Activated naive CD8-positive, alpha-beta T cell (primary cell): ENCODE data around the gene HK1.

ENCODE experiments used
- H3K27ac Mint-ChIP-seq: one replicate; pipeline ENCODE4 v1.8.0; 2021; ENCODE audit warnings: mixed read lengths
- H3K27me3 Mint-ChIP-seq: one replicate; pipeline ENCODE4 v1.8.0; 2021; ENCODE audit warnings: mixed read lengths
- H3K36me3 Mint-ChIP-seq: one replicate; pipeline ENCODE4 v1.8.0; 2021; ENCODE audit warnings: mixed read lengths
- H3K4me1 Mint-ChIP-seq: one replicate; pipeline ENCODE4 v1.8.0; 2021; ENCODE audit warnings: low read depth, mixed read lengths
- H3K4me3 Mint-ChIP-seq: one replicate; pipeline ENCODE4 v1.8.0; 2021; ENCODE audit warnings: mild to moderate bottlenecking, mixed read lengths
- H3K9me3 Mint-ChIP-seq: one replicate; pipeline ENCODE4 v1.8.0; 2021; ENCODE audit warnings: low read depth, mixed read lengths

Gene HK1

GRCh38 chr10:69392481-69393000, 114.2 kb downstream of the HK1 start:
- Mint-ChIP-seq H3K4me1 (peaks cover 18% of the 10 kb centered on the region), H3K36me3 (peaks cover 6% of the 10 kb centered on the region), H3K27me3 (no peaks in the 10 kb centered on the region), H3K27ac (peak overlapping the region; percentile 41), H3K9me3 (no peaks in the 10 kb centered on the region), H3K4me3 (no peak overlapping the region)

DNA sequence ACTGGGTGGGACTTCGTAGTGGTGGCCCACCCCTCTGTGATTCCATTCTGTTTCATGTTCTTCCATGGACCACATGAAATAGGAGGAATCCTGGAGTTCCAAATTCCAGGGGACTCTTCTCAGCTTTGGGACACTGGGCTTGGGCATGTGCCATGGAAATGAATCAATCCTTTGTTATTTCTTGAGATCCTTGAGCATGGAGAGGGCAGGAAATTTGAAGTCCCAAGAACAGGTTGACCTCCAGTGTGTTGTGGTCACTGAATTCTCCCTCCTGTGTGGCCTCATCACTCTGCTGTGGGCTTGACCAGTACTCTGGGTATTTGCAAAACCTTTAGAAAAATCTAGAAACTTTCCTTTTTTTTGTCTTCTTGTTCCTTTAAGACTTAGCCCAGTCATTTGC, 115.7 kb downstream of the HK1 start:
- Mint-ChIP-seq H3K9me3 (no peaks in the 10 kb centered on the region), H3K27ac (no peak overlapping the region), H3K27me3 (no peaks in the 10 kb centered on the region), H3K4me1 (peaks cover 18% of the 10 kb centered on the region), H3K36me3 (peaks cover 6% of the 10 kb centered on the region), H3K4me3 (no peak overlapping the region)

- H3K27me3 Mint-ChIP-seq: no peaks in the 10 kb centered on the region
- peaks cover 4% of the 10 kb centered on the region for H3K36me3 Mint-ChIP-seq
- no peak overlapping the region for H3K4me3 Mint-ChIP-seq
- no peaks in the 10 kb centered on the region for H3K9me3 Mint-ChIP-seq
- no peak overlapping the region for H3K27ac Mint-ChIP-seq
- H3K4me1 Mint-ChIP-seq: no peaks in the 10 kb centered on the region
Observed at GRCh38 chr10:69397972-69398371, 119.7 kb downstream of the HK1 start.

GRCh38 chr10:69398466-69398865, 120.2 kb downstream of the HK1 start:
- Mint-ChIP-seq H3K4me1 (no peaks in the 10 kb centered on the region), H3K4me3 (no peak overlapping the region), H3K27me3 (no peaks in the 10 kb centered on the region), H3K36me3 (peaks cover 4% of the 10 kb centered on the region), H3K9me3 (no peaks in the 10 kb centered on the region), H3K27ac (no peak overlapping the region)

GRCh38 chr10:69400936-69401335, 122.6 kb downstream of the HK1 start:
- H3K4me1 Mint-ChIP-seq: no peaks in the 10 kb centered on the region
- no peak overlapping the region for H3K27ac Mint-ChIP-seq
- no peaks in the 10 kb centered on the region for H3K9me3 Mint-ChIP-seq
- H3K27me3 Mint-ChIP-seq: no peaks in the 10 kb centered on the region
- peaks cover 2% of the 10 kb centered on the region for H3K36me3 Mint-ChIP-seq
- no peak overlapping the region for H3K4me3 Mint-ChIP-seq

- Mint-ChIP-seq H3K9me3 (no peaks in the 10 kb centered on the region), H3K27me3 (no peaks in the 10 kb centered on the region), H3K36me3 (peaks cover 2% of the 10 kb centered on the region), H3K4me3 (no peak overlapping the region), H3K27ac (peak overlapping the region; percentile 28), H3K4me1 (no peaks in the 10 kb centered on the region)
Observed at GRCh38 chr10:69401416-69401815, 123.1 kb downstream of the HK1 start.

DNA sequence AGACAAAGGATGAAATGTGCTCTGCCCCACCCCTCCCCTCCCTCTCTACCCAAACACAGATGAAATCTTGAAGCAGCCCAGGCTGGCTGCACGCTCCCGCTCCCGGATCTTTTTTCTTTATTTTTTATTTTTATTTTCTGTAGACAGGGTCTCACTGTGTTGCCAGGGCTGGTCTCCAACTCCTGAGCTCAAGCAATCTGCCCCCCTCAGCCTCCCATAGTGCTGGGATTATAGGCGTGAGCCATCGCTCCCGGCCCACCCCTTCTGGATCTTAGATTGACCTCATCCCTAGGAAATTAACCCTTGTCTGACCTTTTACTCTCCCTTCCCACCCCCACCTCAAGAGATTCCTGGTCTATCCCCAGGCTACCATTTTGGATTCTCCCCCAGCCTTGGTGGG, 124.1 kb downstream of the HK1 start:
- H3K27ac Mint-ChIP-seq: no peak overlapping the region
- peaks cover 1% of the 10 kb centered on the region for H3K4me1 Mint-ChIP-seq
- no peaks in the 10 kb centered on the region for H3K27me3 Mint-ChIP-seq
- H3K4me3 Mint-ChIP-seq: no peak overlapping the region
- H3K9me3 Mint-ChIP-seq: no peaks in the 10 kb centered on the region
- H3K36me3 Mint-ChIP-seq: no peaks in the 10 kb centered on the region

DNA sequence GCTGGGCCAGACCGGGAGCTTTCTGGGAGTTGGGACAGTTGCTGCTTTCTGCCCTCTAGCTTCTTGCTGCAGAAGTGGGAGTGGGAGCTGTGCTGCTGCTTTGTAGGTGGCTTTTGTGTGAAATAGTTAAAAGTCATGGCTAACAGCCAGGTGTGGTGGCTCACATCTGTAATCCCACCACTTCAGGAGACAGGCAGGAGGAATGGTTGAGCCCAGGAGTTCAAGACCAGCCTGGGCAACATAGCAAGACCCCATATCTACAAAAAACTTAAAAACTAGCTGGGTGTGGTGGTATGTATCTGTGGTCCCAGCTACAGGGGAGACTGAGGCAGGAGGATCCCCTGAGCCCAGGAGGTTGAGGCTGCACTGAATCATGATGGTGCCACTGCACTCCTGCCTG, 124.8 kb downstream of the HK1 start:
- peaks cover 4% of the 10 kb centered on the region for H3K4me1 Mint-ChIP-seq
- H3K27me3 Mint-ChIP-seq: no peaks in the 10 kb centered on the region
- no peaks in the 10 kb centered on the region for H3K9me3 Mint-ChIP-seq
- H3K4me3 Mint-ChIP-seq: no peak overlapping the region
- H3K36me3 Mint-ChIP-seq: no peaks in the 10 kb centered on the region
- H3K27ac Mint-ChIP-seq: no peak overlapping the region

DNA sequence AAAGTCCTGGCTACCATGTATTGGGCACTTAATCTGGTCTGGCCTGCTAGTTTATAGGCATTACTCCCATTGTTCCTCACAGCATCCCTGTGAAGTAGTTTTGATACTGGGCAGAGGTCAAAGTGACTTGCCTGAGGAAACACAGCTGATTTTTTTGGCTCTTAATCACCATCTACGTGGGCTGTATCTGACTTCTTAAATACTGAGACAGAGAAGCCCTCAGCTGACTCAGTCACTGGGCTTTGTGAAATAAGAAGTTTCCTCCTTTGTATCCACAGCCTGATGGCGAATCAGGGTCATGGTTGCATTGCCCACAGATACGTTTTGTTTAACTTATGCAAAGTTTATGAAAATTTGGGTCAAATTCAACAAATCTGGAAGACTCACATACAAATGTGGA, 125.2 kb downstream of the HK1 start:
- no peaks in the 10 kb centered on the region for H3K27me3 Mint-ChIP-seq
- no peaks in the 10 kb centered on the region for H3K9me3 Mint-ChIP-seq
- no peak overlapping the region for H3K4me3 Mint-ChIP-seq
- no peaks in the 10 kb centered on the region for H3K36me3 Mint-ChIP-seq
- no peak overlapping the region for H3K27ac Mint-ChIP-seq
- H3K4me1 Mint-ChIP-seq: peaks cover 8% of the 10 kb centered on the region

DNA sequence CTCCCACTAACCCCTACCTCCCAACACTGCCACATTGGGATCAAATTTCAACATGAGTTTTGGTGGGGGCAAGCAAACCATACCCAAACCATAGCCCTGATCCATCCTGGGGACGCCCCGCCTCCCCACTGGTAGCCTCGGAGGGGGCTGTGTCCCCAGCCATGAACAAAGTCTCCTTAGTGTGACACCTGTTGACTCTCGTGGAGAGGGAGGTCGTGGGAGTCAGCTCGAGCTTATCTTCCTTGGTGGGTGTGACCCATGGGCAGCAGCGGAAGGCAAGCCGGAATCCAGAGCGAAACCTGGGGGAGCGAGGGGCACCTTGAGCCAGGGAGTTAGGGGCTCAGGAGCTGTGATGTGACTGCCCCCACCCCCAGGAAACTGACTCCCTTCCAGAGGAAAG, 126.5 kb downstream of the HK1 start:
- H3K27me3 Mint-ChIP-seq: no peaks in the 10 kb centered on the region
- H3K36me3 Mint-ChIP-seq: no peaks in the 10 kb centered on the region
- H3K4me3 Mint-ChIP-seq: no peak overlapping the region
- H3K9me3 Mint-ChIP-seq: no peaks in the 10 kb centered on the region
- peak overlapping the region; percentile 56 for H3K27ac Mint-ChIP-seq
- peaks cover 11% of the 10 kb centered on the region for H3K4me1 Mint-ChIP-seq

- Mint-ChIP-seq H3K9me3 (no peaks in the 10 kb centered on the region), H3K4me1 (peaks cover 11% of the 10 kb centered on the region), H3K27me3 (no peaks in the 10 kb centered on the region), H3K4me3 (no peak overlapping the region), H3K27ac (no peak overlapping the region), H3K36me3 (no peaks in the 10 kb centered on the region)
Observed at GRCh38 chr10:69405221-69405620, 126.9 kb downstream of the HK1 start.

- no peaks in the 10 kb centered on the region for H3K27me3 Mint-ChIP-seq
- no peaks in the 10 kb centered on the region for H3K36me3 Mint-ChIP-seq
- H3K4me1 Mint-ChIP-seq: peaks cover 11% of the 10 kb centered on the region
- peak overlapping the region; percentile 29 for H3K27ac Mint-ChIP-seq
- no peaks in the 10 kb centered on the region for H3K9me3 Mint-ChIP-seq
- no peak overlapping the region for H3K4me3 Mint-ChIP-seq
Observed at GRCh38 chr10:69406302-69406811, 128.1 kb downstream of the HK1 start.

- Mint-ChIP-seq H3K27ac (peak overlapping the region; percentile 29), H3K36me3 (no peaks in the 10 kb centered on the region), H3K4me1 (peaks cover 11% of the 10 kb centered on the region), H3K9me3 (no peaks in the 10 kb centered on the region), H3K27me3 (no peaks in the 10 kb centered on the region), H3K4me3 (no peak overlapping the region)
Observed at GRCh38 chr10:69406816-69407580, 128.7 kb downstream of the HK1 start.

DNA sequence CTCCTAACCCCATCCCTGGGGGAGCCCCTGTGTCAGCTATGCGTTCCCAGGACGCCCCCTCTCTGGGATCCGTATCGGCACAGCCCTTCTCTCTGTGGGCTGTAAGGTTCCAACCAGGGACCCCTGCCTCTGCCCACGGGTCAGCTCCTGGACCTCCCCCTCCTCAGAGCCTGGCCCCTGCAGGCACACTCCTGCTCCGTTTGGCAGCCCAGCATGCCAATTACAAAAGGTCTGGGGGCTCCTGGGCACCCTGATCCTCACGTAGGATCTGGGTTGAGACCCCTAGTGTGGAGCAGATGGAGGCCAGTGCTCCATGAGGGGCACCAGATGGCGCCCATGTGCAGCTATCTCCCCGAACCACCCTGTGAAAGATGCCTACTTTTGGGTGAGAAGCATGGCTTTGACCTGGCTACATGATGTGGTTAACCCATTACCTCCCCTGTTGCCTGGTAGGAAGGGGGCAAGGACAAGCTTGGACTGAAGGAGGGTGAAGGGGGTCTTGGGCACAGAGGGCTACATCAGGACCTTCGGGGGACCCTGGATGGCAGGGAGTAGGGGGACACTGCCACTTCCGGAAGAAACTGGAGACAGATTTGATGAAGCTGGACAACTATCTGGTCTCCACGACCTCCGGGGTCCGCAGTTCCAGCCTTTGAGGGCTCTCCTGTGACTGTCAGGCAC, 129.5 kb downstream of the HK1 start:
- Mint-ChIP-seq H3K27ac (no peak overlapping the region), H3K27me3 (no peaks in the 10 kb centered on the region), H3K4me1 (peaks cover 11% of the 10 kb centered on the region), H3K36me3 (no peaks in the 10 kb centered on the region), H3K4me3 (peak overlapping the region; percentile 58), H3K9me3 (no peaks in the 10 kb centered on the region)

DNA sequence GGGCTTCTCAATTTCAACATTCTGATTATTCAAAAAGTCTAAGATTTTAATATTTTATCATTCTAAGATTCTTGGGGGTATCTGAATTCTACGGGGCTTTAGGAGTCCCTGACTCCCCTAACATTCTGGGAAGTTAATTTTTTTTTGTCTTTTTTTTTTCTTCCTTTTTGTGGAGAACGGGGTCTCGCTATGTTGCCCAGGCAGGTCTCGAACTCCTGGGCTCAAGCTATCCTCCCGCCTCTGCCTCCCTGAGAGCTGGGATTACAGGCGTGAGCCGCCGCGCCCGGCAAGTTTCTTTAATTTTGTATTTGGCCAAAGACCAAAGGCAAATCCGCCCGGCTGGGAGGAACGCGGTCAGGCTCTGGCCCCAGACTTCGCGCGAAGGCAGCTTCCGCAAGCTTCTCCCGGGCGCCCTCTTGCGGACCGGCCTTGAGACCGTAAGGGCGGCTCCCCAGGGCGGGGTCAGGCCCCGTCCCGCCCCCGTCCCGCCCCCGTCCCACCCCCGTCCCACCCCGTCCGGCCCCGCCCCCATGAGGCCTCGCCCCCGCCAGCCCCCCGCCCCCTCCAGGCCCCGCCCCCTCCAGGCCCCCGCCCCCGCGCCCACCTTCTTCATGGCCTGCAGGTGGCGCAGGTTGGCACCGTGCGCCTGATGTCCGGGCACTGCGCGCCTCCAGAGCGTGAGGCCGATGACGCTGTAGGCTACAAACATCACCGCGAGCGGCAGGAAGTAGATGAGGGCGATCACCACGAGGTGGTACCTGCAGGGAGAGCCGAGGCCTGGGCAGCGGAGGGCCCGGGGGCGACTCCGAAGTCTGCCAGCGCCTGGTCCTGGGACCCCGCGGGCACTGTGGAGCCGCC, 130.3 kb downstream of the HK1 start:
- Mint-ChIP-seq H3K36me3 (no peaks in the 10 kb centered on the region), H3K4me3 (peak overlapping the region; percentile 68), H3K4me1 (peaks cover 13% of the 10 kb centered on the region), H3K27ac (peak overlapping the region; percentile 86), H3K9me3 (no peaks in the 10 kb centered on the region), H3K27me3 (no peaks in the 10 kb centered on the region)
